Measurements from ENCODE around the gene SPACA9.

The SPACA9 gene

GRCh38 chr9:132864277-132864676 is 14.4 kb upstream of the SPACA9 start:
- no peak for DNase-seq

GRCh38 chr9:132864691-132865090 is 14.0 kb upstream of the SPACA9 start:
- no peak for DNase-seq

DNA sequence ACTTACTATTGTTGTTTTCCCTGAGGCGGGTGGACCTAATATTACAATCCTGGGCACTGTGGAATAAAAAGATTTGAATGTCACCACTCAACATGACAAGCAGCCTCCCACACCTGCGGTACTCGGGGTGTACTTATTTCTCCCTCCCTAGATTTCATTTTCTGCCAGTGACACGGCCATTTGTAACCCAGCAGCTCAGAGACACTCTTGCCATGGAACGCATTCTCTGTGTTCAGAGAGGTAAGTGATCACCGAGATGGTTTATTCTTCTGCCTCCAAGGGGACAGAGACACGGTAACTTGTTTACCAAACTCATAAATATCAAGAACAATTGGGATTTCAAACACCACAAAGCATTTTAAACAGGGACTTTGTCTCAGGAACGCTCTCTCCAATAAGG is 11.8 kb upstream of the SPACA9 start:
- DNase-seq: no peak

GRCh38 chr9:132869266-132869665 is 9.4 kb upstream of the SPACA9 start:
- DNase-seq: no peak

DNA sequence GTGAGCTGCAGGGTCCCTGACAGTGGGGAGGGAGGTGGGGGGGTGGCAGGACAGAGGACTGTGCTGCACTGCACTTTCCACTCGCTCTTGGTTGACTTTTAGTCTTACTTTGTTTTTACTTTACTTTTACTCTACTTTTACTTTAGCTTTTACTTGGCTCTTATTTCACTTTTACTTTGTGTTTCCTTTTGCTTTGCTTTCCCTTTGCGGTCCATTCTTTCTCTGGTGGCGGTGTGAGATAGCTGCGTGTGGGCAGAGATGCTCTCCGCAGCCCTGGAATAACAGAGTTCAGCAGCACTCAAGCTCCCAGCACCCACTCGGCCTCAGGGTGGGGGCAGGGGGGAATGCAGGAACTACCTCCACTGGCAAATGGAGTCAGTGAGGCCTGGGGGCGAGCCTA is 5.3 kb upstream of the SPACA9 start:
- no peak for DNase-seq

- DNase-seq: no peak
Observed at GRCh38 chr9:132875159-132875558, 3.5 kb upstream of the SPACA9 start.

GRCh38 chr9:132876849-132877248 is 1.8 kb upstream of the SPACA9 start:
- no peak for DNase-seq

GRCh38 chr9:132877458-132877823 is 1.3 kb upstream of the SPACA9 start:
- no peak for DNase-seq

GRCh38 chr9:132877824-132878694 is 639 bp upstream of the SPACA9 start, which contains the start of gene AK8:
Gene AK8 (minus strand): TSS chr9:132878284. CDS start chr9:132878255, 29 bp downstream.
- peak; percentile 59 to 77 for DNase-seq

GRCh38 chr9:132879457-132880323 is 992 bp downstream of the SPACA9 start:
- DNase-seq: no peak

DNA sequence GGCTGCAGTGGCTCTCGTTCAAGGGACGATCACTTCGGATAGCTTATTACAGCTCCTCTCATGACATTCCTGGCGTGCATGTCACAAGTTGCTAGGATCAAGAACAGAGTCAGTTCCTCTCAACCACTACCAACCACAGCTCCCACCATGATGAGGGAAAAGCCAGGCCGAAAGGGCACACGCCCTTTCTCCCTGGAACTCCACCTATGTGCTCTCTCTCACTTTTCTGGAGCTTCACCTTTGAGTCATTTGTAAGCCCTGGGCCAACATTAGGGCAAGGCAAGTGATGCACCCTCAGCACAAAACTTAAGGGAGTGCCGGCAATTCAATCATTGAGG is 1.6 kb downstream of the SPACA9 start:
- no peak for DNase-seq

GRCh38 chr9:132881826-132882225 is 3.1 kb downstream of the SPACA9 start:
- DNase-seq: no peak

DNA sequence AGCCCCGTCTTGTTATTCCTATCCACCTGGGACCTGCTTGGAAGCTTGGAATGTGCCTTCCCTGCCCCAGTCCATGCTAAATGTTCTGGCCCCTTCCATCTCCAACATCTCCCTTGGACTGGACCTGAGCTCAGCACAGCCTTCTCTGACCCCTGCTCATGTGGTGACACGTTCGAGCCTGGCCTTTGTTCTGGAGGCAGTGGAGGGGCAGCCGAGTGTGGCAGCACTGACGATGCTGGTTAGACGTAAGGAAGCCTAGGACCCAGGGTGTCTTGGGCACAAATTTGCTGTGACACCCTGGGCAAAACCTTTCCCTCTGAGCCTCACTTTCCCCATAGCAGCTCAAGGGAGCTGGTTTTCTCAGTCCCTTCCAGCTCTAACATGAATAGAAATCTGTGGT is 3.9 kb downstream of the SPACA9 start:
- DNase-seq: no peak

GRCh38 chr9:132883349-132884294 is 4.9 kb downstream of the SPACA9 start:
- no peak for DNase-seq

- no peak for DNase-seq
Observed at GRCh38 chr9:132885720-132886333, 7.1 kb downstream of the SPACA9 start.

GRCh38 chr9:132886334-132886725 is 7.6 kb downstream of the SPACA9 start:
- no peak for DNase-seq

DNA sequence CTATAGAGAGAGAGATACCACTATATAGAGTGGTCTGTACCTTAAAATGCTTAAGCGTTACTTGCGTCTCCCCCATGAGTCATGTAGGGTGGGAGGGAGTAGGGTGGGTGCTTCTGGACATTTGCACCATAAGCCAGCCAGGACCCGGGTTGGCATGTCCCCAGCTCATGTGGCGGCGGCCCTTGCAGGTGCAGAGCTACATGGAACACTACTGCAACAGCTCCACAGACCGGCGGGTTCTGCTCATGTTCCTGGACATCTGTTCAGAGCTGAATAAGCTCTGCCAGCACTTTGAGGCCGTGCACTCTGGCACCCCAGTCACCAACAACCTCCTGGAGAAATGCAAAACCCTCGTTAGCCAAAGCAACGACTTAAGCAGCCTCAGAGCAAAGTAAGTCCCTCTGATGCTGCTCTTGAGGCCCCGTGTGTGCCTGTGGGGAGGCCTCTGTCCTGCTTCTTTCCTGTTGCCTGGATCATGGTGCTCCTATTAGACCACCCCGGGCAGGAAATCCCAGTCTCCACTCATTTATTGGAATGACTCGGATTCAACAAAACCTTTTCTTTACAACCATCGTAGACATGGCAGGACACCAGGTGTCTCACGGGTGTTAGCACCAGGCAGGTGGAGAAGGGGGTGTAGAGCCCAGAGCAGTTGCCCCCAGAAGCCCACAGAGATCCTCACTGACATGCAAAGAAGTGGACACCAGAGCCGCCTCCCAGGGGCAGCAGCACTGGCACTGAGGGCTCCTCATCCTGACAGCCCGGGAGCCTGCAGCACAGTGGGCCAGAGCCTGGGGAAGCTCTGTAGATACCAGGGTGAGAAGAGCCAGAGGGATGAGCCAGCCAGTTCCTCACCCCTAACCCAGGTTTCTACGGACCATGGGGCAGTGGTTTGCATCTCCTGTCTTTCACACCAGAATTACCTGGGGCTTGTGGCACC is 8.8 kb downstream of the SPACA9 start:
- no peak for DNase-seq

GRCh38 chr9:132888151-132888550 is 9.5 kb downstream of the SPACA9 start:
- DNase-seq: no peak

DNA sequence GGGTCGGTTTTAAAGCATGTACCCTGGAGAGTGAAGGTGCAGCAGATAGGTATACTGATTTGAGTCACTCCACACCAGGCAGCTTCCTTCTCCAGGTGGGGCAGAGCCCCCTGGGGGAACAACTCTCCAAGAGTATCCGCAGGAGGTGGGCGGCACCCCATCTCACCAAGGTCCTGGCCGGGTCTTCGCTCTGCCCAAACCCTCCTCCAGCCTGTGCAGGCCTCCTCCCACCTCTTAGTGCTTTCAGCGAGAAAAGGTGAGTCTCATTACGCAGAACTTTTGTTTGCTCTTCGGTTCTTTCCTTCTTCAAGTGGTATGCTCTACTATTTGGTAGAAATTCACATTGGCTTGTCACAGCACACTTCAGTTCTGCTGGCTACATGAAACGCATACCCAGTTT is 13.7 kb downstream of the SPACA9 start:
- no peak for DNase-seq

DNA sequence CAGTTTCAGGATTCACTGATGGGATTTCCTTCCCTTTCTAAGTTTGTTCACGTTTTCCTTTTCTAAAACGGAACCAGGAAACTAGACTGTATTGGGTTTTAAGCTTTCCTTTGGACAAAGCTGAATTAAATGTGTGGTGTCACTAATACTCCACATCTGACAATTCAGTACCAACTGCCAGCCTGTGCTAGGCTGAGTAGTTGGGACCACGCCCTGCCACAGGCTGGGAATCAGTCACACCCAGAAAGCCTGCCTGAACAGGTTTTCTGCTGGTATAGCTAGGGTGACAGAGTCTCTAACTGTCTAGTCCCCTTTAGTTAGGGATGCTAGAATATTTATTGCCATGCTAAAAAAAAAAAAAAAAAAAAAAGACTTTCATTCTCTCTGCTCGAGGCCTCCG is 15.6 kb downstream of the SPACA9 start:
- DNase-seq: no peak
